ENCODE data around the gene EMB.
"Not testable (repeated sequence)": the region's sequence is repeated elsewhere in the genome, so short reads cannot be mapped to it uniquely, and the experiment has no call there.

- TF ChIP-seq POLR2A (IDR thresholded peaks at IDR 0.05; ENCODE audit: control extremely low read depth in 1 of 2, low read depth in 2 of 2, low read length in 2 of 2); CTCF (IDR thresholded peaks at IDR 0.05; ENCODE audit: control extremely low read depth in 1 of 3, insufficient read depth in 1 of 3, low read depth in 1 of 3, low read length in 3 of 3); SIN3A (conservative IDR thresholded peaks at IDR 0.05 in 1 of 2, IDR thresholded peaks at IDR 0.05 in 1 of 2; ENCODE audit: low read depth in 1 of 2, low read length in 2 of 2); SUZ12 (IDR thresholded peaks at IDR 0.05; ENCODE audit: low read length); RAD21 (IDR thresholded peaks at IDR 0.05 in 1 of 2, conservative IDR thresholded peaks at IDR 0.05 in 1 of 2; ENCODE audit: low read depth in 2 of 2, low read length in 2 of 2); HDAC2 (IDR thresholded peaks at IDR 0.05; ENCODE audit: borderline replicate concordance in 1 of 2, low read depth in 2 of 2, low read length in 2 of 2); EZH2 (IDR thresholded peaks at IDR 0.05; ENCODE audit: low read depth, low read length, severe bottlenecking); ATF3 (IDR thresholded peaks at IDR 0.05; ENCODE audit: insufficient read depth, low read depth, low read length); EP300 (IDR thresholded peaks at IDR 0.05; ENCODE audit: borderline replicate concordance in 1 of 2, low read depth in 2 of 2, low read length in 2 of 2); KDM1A (IDR thresholded peaks at IDR 0.05; ENCODE audit: borderline replicate concordance, low read length): not testable (repeated sequence)
Observed at GRCh38 chr5:50416637-50417036, 24.5 kb downstream of the EMB start.

Data from H1 (cell line).